NCI-H187 treated with DMSO at 0.1 percent for 48 hours (cell line): Measurements from ENCODE around the gene LRCOL1.

Experiments used
- DNase-seq: peaks from one replicate; lab custom pipeline; 2025; lab: John Stamatoyannopoulos, UW

Gene LRCOL1

DNA sequence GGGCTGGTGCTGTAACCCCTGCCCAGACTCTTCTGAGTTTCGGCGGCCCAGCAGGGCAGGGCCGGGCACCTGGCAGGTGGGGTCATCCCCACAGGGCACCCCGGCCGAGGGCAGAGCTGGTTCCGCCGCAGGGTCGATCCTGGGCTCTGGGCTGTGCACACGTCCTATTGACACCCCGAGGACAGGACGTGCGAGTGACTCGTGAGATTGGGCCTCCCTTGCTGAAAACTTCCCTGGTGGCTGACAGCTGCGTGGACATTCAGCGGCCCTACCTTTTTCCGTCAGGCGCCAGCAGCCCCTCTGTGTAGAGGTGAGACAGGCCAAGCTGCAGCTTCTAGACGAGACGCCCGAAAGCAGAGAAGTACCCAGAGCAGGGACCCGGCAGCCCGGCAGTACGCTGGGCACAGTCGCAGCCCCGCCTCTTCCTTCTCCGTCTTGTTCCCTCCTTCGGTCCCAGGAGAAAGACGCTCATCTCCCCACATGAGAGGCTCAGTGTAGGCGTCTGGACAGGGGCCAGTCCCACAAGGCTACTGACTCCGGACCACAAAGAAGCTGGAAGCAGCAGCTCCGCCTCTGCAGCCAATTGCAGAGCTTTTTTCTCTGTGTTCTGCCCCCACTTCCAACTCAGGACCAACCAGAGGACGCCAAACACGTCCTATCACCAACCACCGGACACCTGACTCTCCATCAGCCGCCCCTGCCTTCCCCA lies at the start of gene LRCOL1:
Gene LRCOL1 (minus strand): TSS at position 532 of the 709 bp plus-strand sequence. CDS start 4,331 bp downstream, outside the sequence.
- DNase-seq = no peak

DNA sequence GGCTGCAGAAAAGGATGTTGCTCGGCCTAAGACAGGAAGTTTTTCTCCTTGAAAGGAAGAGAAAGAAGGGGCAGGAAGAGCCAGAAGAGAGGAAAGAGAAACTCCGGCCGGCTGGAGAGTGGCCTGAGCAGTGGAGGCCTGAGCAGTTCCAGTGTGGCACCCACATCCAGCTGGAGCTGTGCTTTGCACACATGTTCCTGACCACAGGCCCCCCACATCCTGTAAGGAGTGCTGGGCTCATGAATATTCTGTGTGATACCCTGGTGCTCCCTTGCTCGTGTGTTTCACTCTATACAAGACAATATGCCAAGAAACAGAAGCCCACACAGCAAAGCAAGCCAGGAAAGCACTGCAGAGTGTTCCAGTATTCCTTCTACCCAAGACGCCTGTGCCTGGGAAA lies 49.7 kb upstream of the LRCOL1 start:
- no peak for DNase-seq

DNA sequence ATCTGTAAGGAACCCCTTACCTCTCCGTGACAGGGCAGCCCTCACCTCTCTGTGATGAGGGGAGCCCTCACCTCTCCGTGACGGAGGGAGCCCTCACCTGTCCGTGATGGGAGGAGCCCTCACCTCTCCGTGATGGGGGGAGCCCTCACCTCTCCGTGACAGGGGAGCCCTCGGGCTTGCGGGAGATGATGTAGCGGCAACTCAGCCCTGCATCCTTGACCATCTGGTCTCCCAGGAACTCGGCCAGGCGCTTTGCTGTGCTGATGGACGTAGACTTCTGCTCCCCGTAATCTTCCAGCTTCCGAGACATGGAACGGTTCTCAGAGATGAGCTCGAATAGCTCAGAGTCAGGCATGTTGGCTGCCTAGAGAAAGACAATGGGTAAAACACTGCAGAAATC lies 48.8 kb upstream of the LRCOL1 start:
- DNase-seq = no peak

DNA sequence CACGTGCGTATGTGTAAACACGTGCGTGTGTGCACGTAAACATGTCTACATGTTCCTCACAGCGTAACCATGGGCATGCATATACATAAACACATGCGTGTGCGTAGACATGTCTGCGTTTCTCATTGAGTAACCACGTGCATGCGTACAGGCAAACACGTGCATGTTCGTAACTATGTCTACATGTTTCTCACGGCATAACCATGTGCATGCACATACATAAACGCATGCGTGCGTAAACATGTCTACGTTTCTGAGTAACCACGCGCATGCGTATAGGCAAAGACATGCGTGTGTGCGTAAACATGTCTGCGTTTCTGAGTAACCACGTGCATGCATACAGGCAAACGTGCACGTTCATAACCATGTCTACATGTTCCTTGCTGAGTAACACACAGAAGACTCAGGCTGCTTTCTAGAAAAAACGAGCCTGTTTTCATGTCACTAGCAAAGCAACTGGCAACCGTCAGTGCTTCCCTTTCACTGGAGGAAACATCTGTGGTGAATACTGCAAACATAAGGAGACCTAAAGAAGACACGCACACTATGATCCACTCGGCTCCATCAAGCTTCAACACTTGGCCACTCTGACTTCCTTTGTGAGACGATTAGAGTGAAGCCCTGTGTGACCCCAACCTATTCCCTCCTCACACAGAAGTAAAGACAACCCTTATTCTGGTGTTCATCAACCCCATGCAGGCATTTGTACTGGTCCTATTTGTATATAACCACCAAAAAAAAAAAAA lies 47.9 kb upstream of the LRCOL1 start:
- no peak for DNase-seq

DNA sequence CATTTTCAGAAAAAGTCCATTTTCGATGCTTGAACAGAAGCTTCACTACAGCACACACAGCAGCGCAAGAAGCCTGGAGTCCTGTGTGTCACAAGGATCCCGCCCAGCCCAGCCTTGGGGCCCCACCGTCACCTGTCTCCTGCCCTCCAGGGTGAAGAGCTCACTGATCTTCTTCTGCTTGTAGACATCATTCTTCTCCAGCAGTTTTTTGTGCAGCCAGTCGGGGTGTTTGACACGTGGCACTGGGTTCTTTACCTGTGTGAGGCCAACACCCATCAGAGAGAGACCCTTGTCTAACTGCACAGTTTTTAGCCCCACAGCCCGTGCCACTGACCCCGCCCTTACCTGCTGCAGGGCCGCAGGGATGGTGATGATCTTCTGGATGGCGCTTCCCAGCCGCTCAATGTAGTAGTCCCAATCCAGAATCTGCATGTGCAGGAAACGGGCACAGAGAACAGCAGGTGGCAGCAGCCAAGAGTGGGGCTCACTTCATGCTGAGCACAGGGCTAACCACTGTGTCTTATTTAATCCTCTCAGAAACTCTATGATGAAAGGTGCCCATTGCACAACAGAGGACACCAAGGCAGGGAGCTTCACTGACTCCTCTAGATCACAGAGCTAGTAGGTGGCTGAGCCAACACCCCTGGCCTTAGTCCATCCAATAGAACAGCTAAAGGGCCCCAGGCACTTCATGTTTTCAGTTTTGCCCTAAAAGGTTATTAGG lies 46.8 kb upstream of the LRCOL1 start:
- no peak for DNase-seq

DNA sequence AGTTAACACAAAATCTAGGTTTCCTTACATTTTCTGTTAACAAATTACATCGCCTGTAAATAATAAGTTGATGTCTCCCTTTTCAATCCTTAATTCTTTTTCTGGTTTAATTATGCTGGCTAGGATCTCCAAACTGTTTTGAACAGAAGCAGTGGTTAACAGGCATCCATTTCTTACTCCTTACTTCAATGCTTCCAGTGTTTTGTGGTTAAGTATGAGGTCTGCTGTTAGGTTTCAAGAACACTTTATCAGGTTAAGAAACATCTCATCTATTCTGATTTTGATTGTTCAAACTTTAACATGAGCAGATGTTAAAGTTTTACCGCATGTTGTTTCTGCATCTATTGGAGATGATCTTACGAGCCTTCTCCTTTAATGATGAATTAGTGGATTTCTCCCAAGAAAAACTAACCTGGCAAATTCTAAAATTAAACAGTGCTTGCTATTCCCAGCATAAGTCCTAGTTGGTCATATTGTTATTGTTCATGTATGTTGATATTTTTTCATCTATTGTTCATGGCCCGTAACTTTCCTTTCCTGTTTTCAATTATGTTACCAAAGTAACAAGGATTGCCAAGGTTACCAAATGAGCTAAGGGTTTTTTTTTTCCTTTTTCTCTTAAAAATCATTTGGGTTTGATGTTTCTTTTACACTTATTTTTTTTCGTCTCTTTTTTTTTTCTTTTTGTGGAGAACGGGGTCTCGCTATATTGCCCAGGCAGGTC lies 43.3 kb upstream of the LRCOL1 start:
- no peak for DNase-seq

DNA sequence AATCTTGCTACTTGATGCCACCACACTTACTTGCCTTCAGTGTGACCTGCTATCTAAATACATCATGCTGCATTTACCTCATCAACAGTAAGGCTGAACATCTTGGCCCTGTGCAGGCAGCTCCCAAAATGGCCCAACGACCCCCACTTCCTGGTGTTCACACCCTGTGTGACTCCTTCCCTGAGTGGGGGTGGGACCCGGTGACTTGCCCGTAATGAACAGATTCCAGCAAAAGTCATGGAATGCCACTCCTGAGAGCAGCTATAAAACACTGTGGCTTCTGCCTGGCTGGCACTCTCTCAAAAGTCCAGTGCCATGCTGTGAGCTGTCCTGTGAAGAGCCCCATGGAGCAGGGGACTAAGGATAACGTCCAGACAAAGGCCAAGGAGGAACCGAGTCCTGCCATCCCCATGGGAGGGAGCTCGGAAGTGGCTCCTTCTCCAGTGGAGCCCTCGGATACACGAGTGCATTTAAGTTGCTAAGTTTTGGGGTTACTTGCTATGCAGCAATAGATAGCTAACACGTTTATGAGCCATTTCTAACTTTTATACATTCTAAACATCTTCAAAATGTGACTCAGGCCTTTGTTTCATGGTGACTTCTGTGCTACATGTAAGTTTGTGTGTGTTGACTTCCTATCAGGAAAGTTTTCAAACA lies 41.2 kb upstream of the LRCOL1 start:
- peak; percentile 86 for DNase-seq

DNA sequence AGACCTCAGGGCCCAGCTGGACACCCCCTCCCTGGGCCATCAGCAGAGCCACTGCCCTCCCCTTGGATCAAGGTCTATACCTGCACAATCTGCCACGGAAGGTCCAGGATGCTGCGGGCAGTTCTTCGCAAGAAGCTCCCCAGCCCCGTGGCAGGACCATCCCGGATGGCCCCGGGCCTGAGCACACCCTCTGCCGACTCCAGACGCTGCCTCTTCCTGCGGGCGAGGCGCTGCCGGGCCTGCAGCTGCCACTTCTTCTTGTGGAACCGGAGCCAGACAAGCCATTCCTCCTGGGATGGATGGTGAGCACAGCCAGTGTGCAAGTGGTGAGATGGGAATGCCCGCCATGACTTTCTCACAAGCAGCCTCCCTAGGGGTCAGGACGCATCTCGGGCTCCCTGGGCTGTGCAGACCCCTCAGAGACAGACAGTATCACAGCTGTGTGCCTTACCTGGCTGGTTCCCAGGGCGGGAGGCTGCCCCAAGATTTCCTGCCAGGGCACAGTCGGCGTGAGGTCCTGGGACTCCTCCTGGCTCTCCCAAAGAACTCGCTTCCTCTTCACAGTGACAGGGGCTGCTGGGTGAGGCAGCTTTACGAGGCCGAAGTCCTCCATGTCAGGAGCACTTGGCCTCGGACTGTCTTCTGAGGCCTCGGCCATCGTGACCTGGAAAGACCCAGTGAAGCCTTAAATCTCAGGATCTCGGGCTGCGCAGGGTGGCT lies 39.0 kb upstream of the LRCOL1 start:
- no peak for DNase-seq

DNA sequence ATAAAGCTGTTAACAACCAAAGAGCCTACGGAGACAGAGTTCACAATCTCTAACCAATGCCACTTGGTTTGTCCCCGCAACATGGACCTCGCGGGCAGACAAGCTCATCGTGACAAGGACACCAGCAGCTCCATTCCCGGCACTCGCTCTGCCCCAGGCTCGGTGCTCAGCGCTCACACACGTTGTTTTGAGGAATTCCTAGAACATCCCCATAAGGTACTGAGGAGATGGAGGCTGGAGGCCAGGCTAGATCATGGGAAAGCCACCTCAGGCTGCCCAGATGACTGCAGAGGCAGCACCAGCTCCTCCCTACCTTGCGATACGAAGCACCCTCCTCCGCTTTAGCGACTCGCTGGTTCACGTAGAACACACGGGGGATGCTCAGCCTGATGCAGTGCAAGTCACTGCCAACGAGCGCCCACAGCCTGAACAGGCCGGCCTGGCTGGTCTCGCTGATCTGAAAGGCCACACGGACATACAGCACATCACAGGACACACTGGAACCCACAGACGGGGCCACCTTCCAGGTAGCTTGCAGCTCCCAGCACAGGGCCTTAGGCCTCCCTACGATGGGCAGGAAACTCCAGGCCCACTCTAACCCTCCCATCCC lies 38.3 kb upstream of the LRCOL1 start:
- DNase-seq = no peak

DNA sequence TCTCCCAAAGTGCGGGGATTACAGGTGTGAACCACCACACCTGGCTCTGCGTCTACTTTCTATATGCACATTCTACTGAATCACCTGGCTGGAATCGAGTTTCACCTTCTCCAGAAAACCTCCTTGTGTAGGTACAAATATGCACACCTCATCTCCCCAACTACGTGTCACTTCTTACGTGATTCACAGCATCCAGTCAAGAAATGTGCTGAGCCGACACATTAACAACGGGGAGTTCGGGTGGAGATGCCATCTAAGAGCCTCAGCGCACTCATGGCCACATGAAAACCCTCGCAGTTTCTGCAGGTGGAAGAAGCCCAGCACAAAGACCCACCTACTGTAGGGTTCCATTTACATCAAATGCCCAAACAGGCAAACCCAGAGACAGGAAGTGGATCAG lies 37.5 kb upstream of the LRCOL1 start:
- no peak for DNase-seq

DNA sequence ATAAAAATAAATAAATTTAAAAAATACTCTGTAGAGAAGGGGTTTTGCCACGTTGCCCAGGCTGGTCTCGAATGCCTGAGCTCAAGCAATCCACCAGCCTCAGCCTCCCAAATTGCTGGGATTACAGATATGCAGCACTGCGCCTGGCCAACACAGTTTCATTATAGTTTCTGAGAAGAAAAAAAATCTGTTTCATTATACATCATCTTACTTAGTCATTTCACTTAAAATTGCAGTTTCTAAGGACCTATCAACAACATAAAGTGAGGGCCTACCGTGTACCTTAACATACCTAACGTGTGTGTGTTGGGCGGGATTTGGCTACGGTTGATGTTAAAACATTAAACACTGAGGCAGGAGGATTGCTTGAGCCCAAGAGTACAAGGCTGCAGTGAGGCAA lies 36.5 kb upstream of the LRCOL1 start:
- DNase-seq = no peak

DNA sequence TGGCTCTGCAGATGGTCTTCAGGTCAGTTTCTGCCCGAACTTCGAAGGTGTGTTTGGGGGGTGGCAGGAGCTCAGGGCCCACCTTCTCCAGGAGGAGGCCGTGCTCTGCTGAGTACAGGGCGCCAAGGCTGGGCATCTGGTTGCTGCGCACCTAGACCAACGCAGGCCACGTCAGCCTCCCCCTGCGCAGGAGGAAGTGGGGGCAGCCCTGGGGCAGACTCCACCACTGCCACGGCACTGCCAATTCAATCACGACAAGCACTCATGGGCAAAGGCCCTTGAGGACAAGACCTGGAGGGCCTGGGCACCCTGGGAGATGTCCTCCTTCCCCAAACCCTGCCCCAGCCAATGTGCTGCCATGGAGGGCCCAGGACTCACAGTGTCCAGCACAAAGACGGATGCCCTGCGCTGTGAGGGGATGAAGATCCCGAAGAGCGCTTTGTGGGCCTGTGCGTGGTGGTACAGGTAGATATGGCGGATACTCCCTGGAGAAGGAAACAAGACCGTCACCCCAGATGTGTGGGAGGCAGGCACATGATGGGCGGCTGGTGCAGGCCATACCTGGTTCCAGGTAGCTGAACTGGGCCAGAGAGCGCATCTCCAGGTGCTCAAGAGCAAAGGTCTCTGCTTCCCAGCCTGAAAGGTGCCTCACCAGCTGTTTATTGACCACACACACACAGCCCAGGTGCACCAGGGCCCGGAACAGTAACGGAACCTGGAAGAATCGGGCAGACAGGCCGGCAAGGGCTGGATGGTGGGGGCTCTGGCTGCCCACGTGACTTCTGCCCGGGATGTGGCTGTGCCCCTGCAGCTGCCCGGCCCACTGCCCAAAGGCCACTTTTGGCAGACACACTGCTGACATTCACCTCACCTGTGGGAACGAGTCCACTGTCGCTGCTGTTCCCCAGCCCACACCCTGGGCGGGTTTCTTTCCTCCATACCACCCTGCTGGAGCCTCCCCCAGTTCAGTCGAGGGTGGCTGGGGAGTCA lies 32.8 kb upstream of the LRCOL1 start:
- DNase-seq = no peak

DNA sequence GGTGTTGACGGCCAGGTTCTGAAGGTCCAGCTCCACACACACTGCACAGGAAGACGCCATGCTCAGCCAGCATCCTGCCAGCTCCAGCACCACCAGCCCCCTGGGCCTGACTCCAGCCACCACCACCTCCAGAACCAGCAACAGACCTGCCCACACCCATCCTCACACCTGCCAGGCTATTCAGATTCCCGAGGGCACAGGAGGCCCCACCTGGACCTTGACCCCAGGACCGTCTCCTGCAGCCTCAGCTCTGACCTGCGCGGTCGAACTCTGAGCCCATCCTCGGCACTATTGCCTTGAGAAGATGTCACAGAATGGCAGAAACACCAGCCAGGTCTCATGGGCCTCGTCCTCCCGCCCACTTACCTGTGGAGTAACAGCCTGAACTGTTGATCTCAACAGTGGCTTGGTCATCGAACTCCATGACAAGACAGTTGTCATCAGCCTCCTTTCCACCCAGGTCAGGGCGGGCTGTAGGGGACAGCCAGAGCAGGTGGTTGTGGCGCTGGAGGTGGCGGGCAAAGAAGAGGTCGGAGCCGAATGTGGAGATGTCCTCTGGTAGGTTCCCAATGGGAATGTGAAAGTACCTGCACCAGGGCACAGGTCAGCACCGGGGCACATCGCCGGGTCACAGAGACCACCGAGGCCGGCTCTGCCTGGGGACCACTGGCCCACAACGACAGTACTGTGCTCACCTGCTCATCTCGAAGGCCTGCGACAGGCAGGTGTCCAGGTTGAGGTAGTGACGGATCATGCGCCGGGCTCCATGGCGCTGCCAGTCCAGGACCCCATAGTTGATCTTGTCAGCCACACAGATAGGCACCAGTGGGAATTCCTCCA lies 31.6 kb upstream of the LRCOL1 start:
- no peak for DNase-seq

DNA sequence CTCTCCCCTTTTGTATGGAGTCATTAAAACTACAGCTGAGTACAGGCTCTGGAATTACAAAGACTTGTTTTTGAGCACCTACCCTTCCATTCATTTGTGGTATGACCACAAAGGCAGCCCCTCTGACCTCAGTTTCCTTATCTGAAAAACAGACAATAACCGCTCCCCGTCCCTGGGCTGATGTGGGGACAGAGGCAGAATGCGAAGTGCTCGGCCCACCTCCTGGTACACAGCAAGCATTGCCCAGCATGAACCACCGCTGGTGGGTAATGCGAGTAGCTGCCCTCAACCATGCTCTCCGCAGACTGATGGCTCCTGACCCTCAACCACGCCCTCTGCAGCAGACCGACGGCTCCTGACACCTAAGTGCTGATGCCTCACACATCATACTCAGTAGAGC lies 30.6 kb upstream of the LRCOL1 start:
- no peak for DNase-seq

DNA sequence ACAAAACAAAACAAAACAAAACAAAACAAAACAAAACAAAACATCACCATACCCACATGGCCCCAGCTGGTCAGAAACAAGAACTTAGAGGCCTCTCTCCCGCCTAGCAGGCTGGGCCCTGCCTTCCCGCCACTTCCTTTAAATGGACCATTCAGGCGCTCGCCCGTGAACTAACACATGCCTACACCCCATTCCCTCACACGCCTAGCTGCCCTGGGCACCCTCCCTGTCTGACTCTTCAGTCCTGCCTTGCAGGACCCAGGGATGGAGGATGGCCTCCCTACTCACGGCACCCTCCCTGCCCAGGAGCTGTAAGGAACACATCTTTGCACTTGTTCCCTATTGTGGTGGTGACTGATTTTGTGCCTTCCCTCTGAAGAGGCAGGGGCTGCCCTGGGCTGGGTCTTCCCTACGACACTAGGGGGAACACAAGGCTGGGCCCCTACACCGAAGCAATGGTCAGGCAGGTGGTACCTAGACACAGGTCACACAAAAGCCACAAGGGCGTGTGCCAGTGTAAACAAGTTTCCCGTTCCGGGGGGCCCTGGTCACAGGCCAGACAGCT lies 29.7 kb upstream of the LRCOL1 start:
- no peak for DNase-seq

DNA sequence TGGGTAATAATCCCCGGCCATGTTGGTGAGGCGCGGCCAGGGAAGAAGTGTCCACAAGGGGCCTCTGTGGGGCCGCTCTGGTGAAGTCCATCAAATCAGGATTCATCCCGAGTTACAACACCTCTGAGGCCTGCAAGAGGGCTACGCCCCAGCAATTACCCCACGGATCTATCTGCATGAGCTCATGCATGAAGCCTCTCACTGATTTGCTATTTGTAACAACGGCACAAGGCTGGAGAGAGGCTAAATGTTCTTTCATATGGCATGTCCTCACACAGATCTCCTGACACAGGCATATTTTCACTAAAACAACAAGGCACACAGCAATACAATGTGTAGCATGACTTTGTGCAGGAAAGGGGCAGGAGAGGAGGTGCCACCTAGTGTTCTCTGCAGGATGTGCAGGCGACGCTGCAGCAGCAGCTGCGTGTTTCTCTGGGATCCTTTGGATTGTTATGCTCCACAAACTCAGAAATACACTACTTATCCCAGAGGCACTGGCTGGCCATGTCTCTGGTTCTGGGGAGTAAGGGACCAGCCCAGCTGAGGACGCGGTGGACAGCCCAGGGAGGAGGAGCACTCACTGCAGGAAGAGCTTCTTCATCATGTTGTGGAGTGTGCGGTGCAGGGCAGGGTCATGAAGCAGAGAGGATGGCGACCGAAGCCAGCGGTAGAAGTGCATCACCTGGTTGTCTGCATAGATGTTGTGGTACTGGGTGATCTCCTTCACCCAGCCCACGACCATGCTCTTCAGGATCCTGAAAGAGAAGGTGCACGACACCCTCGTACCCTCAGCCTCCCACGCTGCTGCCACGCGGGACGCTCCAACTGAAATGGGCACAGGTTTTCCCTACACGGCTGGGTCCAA lies 28.4 kb upstream of the LRCOL1 start:
- no peak for DNase-seq

DNA sequence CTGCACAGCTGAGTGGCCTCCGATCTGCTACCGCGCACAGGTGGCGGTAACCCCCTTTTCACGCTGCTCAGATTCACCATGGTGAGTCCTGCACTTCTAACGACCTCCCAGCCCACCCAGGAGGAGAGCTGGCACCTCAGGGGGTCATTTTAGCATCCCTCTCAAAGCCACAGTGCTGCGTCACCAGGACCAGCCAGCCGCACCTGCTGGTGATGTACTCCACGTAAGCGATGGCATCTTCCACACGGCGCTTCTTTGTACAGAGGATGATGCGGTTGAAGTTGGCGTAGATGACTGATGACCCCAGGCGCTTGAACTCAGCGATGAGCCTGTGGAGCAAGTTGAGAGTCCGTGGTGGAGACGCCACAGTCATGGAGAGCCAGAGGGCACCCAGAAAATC lies 27.4 kb upstream of the LRCOL1 start:
- DNase-seq = no peak
